Measurements from ENCODE around the gene GPR176.

DNA sequence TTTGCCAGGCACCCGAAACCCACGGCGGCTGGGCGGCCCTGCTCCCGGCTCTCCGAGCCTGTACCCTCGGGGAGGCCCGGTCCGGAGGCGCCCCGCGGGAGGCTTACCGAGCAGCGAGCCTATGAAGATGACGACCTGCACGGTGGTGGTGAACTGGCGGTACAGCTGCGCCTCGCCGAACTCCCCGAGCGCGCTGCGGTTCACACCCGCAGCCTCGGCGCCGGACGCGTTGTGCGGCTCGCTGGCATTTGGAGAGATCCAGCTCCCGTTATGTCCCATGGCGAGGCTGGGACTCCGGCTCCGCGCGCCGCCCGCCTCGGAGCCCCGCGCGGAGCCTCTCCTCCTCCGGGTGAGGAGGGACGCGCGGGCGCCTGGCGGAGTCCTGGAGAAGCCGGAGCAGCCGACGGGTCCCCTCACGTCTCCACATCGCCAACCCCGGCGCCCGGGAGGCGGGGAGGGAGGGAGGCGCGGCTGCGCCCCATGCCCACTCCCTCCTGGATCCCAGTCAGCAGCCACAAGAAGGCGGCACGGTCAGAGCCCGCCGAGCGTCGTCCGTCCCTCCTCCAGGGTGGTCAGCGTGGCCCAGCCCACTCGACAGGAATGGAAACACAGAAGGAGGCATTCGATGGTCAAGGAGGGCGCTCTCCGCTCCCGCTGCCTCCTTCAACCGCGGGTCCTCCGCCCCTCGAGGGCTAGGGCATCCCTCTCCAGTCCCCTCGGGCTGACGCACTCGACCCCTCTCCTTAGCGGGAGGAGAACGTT, at the start of gene GPR176:
- TF ChIP-seq, protein P1, sequence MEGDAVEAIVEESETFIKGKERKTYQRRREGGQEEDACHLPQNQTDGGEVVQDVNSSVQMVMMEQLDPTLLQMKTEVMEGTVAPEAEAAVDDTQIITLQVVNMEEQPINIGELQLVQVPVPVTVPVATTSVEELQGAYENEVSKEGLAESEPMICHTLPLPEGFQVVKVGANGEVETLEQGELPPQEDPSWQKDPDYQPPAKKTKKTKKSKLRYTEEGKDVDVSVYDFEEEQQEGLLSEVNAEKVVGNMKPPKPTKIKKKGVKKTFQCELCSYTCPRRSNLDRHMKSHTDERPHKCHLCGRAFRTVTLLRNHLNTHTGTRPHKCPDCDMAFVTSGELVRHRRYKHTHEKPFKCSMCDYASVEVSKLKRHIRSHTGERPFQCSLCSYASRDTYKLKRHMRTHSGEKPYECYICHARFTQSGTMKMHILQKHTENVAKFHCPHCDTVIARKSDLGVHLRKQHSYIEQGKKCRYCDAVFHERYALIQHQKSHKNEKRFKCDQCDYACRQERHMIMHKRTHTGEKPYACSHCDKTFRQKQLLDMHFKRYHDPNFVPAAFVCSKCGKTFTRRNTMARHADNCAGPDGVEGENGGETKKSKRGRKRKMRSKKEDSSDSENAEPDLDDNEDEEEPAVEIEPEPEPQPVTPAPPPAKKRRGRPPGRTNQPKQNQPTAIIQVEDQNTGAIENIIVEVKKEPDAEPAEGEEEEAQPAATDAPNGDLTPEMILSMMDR (IDR thresholded peaks at IDR 0.05): peak; percentile 31; the same call in 1 of the 2 replicates
- no peak for TF ChIP-seq RCOR1 (IDR thresholded peaks at IDR 0.05; ENCODE audit: low read length)
- TF ChIP-seq CHD2 (IDR thresholded peaks at IDR 0.05; ENCODE audit: low read length, partially characterized antibody): no peak
- TF ChIP-seq SIN3A (IDR thresholded peaks at IDR 0.05; ENCODE audit: borderline replicate concordance, low read depth, low read length): 0 out of 2 replicates have a peak, but pooled peaks have one; percentile 66
- TF ChIP-seq, protein P2, sequence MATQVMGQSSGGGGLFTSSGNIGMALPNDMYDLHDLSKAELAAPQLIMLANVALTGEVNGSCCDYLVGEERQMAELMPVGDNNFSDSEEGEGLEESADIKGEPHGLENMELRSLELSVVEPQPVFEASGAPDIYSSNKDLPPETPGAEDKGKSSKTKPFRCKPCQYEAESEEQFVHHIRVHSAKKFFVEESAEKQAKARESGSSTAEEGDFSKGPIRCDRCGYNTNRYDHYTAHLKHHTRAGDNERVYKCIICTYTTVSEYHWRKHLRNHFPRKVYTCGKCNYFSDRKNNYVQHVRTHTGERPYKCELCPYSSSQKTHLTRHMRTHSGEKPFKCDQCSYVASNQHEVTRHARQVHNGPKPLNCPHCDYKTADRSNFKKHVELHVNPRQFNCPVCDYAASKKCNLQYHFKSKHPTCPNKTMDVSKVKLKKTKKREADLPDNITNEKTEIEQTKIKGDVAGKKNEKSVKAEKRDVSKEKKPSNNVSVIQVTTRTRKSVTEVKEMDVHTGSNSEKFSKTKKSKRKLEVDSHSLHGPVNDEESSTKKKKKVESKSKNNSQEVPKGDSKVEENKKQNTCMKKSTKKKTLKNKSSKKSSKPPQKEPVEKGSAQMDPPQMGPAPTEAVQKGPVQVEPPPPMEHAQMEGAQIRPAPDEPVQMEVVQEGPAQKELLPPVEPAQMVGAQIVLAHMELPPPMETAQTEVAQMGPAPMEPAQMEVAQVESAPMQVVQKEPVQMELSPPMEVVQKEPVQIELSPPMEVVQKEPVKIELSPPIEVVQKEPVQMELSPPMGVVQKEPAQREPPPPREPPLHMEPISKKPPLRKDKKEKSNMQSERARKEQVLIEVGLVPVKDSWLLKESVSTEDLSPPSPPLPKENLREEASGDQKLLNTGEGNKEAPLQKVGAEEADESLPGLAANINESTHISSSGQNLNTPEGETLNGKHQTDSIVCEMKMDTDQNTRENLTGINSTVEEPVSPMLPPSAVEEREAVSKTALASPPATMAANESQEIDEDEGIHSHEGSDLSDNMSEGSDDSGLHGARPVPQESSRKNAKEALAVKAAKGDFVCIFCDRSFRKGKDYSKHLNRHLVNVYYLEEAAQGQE (IDR thresholded peaks at IDR 0.05; ENCODE audit: low read depth, low read length): no peak; the same call in 1 of the 2 replicates
- TF ChIP-seq, protein P3, sequence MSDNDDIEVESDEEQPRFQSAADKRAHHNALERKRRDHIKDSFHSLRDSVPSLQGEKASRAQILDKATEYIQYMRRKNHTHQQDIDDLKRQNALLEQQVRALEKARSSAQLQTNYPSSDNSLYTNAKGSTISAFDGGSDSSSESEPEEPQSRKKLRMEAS (IDR thresholded peaks at IDR 0.05; ENCODE audit: low read depth): peak; percentile 72
- TF ChIP-seq, protein P4, sequence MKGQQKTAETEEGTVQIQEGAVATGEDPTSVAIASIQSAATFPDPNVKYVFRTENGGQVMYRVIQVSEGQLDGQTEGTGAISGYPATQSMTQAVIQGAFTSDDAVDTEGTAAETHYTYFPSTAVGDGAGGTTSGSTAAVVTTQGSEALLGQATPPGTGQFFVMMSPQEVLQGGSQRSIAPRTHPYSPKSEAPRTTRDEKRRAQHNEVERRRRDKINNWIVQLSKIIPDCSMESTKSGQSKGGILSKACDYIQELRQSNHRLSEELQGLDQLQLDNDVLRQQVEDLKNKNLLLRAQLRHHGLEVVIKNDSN (IDR thresholded peaks at IDR 0.05; ENCODE audit: borderline replicate concordance, low read depth): no peak; the same call in 1 of the 2 replicates
- TF ChIP-seq RFX5 (IDR thresholded peaks at IDR 0.05; ENCODE audit: low read length): no peak
- peak; percentile 52 for TF ChIP-seq POLR2AphosphoS5 (IDR thresholded peaks at IDR 0.05; ENCODE audit: low read depth, low read length)
- TF ChIP-seq MXI1 (IDR thresholded peaks at IDR 0.05; ENCODE audit: low read depth, low read length): no peak
- TF ChIP-seq NFIC (IDR thresholded peaks at IDR 0.05; ENCODE audit: borderline replicate concordance): no peak
- no peak for TF ChIP-seq EP300 (IDR thresholded peaks at IDR 0.05; ENCODE audit: borderline replicate concordance in 1 of 2, low read depth in 1 of 2, low read length in 1 of 2)

Data from SK-N-SH (cell line).